Endothelial cell of umbilical vein (primary cell): ENCODE results near the gene LCLAT1. TPM values are rescaled to one million over a fixed set of nuclear protein-coding genes. Genes with fewer than 3 reads are reported as not detected.

Experiments used
- BruUV-seq: library from RNA; stranded (reverse); fragments of 400-500 nt; replicated peaks from 2 replicates; lab custom pipeline; 2021; lab: Mats Ljungman, UMichigan
- CTCF ChIA-PET: fragments of 300-600, 350-600 bp; sonication (Branson Sonifier 250); formaldehyde crosslinking; loops from one replicate; lab custom pipeline; 2021; ENCODE audit warnings: antibody characterized with exemption, inconsistent platforms; lab: Charles Lee
- POLR2A ChIA-PET: fragments of 300-600, 350-600 bp; sonication (Branson Sonifier 250); formaldehyde crosslinking; loops from one replicate; lab custom pipeline; 2021; ENCODE audit warnings: antibody characterized with exemption, inconsistent platforms; lab: Charles Lee
- DNase-seq: peaks from one replicate; pipeline ENCODE4 v3.0.0-alpha.2; 2011; ENCODE audit warnings: low read depth, low spot score
- FAIRE-seq: peaks from 2 replicates; lab custom pipeline; 2011; peaks lifted over from hg19 to GRCh38; lab: Jason Lieb, UNC
- H2AFZ ChIP-seq: 2 replicates; pipeline ENCODE4 v1.6.0; 2012; ENCODE audit warnings: low read depth, low read length, control low read depth, inconsistent platforms
- H3K27ac ChIP-seq: 2 replicates; pipeline ENCODE4 v1.5.1; 2011; ENCODE audit warnings: low read depth, mild to moderate bottlenecking, control low read depth, low read length, moderate library complexity; ENCODE audit not compliant: insufficient read depth
- H3K27me3 ChIP-seq, 2 experiments: 2 replicates each; pipeline versions ENCODE4 v1.6.0 to v1.6.1; 2011; ENCODE audit warnings: low read length in 2 of 2, mixed read lengths in 1 of 2; ENCODE audit not compliant: control insufficient read depth in 2 of 2, insufficient read depth in 2 of 2
- H3K36me3 ChIP-seq, 2 experiments: 2 replicates in 1 of 2; 3 replicates in 1 of 2; pipeline ENCODE4 v1.5.1; 2011; ENCODE audit warnings: low read length in 2 of 2, mild to moderate bottlenecking in 1 of 2, moderate library complexity in 1 of 2; ENCODE audit not compliant: control insufficient read depth in 2 of 2, insufficient read depth in 2 of 2; ENCODE audit errors: extremely low read depth in 1 of 2
- H3K4me1 ChIP-seq: 3 replicates; pipeline ENCODE4 v1.5.1; 2011; ENCODE audit warnings: mild to moderate bottlenecking, low read length; ENCODE audit not compliant: control insufficient read depth, insufficient read depth; ENCODE audit errors: extremely low read depth
- H3K4me2 ChIP-seq: 2 replicates; pipeline ENCODE4 v1.6.1; 2011; ENCODE audit warnings: low read length, control low read depth, mixed read lengths; ENCODE audit not compliant: insufficient read depth
- H3K4me3 ChIP-seq, 3 experiments: fragments of 200-600 bp in 1 of 3; sonication (generic), shearing (Covaris generic) in 1 of 3; replicated peaks in 1 of 3; 2 replicates each; pipeline ENCODE4 v1.5.1; 2011 to 2016; ENCODE audit warnings: control low read depth in 3 of 3, low read length in 3 of 3, mild to moderate bottlenecking in 2 of 3, inconsistent platforms in 1 of 3, low read depth in 1 of 3, moderate library complexity in 1 of 3; ENCODE audit not compliant: insufficient read depth in 1 of 3
- H3K79me2 ChIP-seq: 2 replicates; pipeline ENCODE4 v1.6.0; 2012; ENCODE audit warnings: low read length, inconsistent platforms; ENCODE audit not compliant: control insufficient read depth, insufficient read depth
- H3K9ac ChIP-seq: replicated peaks from 2 replicates; pipeline ENCODE3; 2011; ENCODE audit warnings: low read length, control low read depth; ENCODE audit not compliant: insufficient read depth; ENCODE audit errors: extremely low read depth
- H3K9me1 ChIP-seq: replicated peaks from 3 replicates; pipeline ENCODE4 v1.6.0; 2011; ENCODE audit warnings: mild to moderate bottlenecking, low read length; ENCODE audit not compliant: control insufficient read depth, insufficient read depth; ENCODE audit errors: extremely low read depth
- H3K9me3 ChIP-seq: replicated peaks from 2 replicates; pipeline ENCODE4 v1.5.1; 2012; ENCODE audit warnings: low read length, inconsistent platforms; ENCODE audit not compliant: control insufficient read depth, insufficient read depth
- H4K20me1 ChIP-seq: replicated peaks from 2 replicates; pipeline ENCODE3; 2011; ENCODE audit warnings: mild to moderate bottlenecking, low read length; ENCODE audit not compliant: control insufficient read depth, insufficient read depth; ENCODE audit errors: extremely low read depth
- CTCF ChIP-seq, 2 donors: IDR thresholded peaks; 1 replicate in 1 of 2; 2 replicates in 1 of 2; pipeline ENCODE4 v1.5.1; 2011; ENCODE audit warnings: low read length in 2 of 2, mild to moderate bottlenecking in 2 of 2, moderate library complexity in 2 of 2, control low read depth in 1 of 2, inconsistent platforms in 1 of 2, low read depth in 1 of 2; ENCODE audit not compliant: insufficient read depth in 1 of 2; ENCODE audit errors: extremely low read depth in 1 of 2
- EZH2 ChIP-seq: IDR thresholded peaks from 2 replicates; pipeline ENCODE4 v1.6.1; 2012; ENCODE audit warnings: borderline replicate concordance, low read depth, mild to moderate bottlenecking, moderate library complexity, low read length, inconsistent platforms; ENCODE audit not compliant: severe bottlenecking
- FOS ChIP-seq: IDR thresholded peaks from 2 replicates; pipeline ENCODE4 v1.6.1; 2011; ENCODE audit warnings: mild to moderate bottlenecking, low read length, moderate library complexity, borderline replicate concordance; ENCODE audit not compliant: insufficient read depth
- GATA2 ChIP-seq: IDR thresholded peaks from 2 replicates; pipeline ENCODE4 v1.7.0; 2011; ENCODE audit warnings: low read depth, mild to moderate bottlenecking, moderate library complexity, mixed read lengths, low read length; ENCODE audit not compliant: insufficient read length, insufficient read depth
- JUN ChIP-seq: IDR thresholded peaks from 2 replicates; pipeline ENCODE4 v1.6.1; 2011; ENCODE audit warnings: borderline replicate concordance, low read depth; ENCODE audit not compliant: insufficient read length, insufficient read depth
- MYC ChIP-seq: IDR thresholded peaks from one replicate; pipeline ENCODE4 v1.6.1; 2011; ENCODE audit warnings: mild to moderate bottlenecking, low read depth, low read length
- POLR2A ChIP-seq: IDR thresholded peaks from 2 replicates; pipeline ENCODE4 v1.6.1; 2012; ENCODE audit warnings: low read depth, mild to moderate bottlenecking, control low read depth, low read length
- POLR2AphosphoS5 ChIP-seq: IDR thresholded peaks from 2 replicates; pipeline ENCODE4 v1.6.1; 2012; ENCODE audit warnings: low read depth, mild to moderate bottlenecking, control low read depth, low read length, moderate library complexity; ENCODE audit not compliant: insufficient read depth
- dilution Hi-C: fragments of 300-500 bp; cut with MboI; formaldehyde crosslinking; loops from one replicate; pipeline ENCODE4 v1.15.0; 2019; ENCODE audit warnings: low sequenced_read_pairs; ENCODE audit not compliant: extremely low pct_ligation_motif_present
- intact Hi-C: fragments of 100-400 bp; cut with micrococcal nuclease; formaldehyde crosslinking; loops from one replicate; pipeline ENCODE4 v1.10.0; 2022
- polyA plus RNA-seq, 4 experiments: library from polyadenylated mRNA; depleted of rRNA in 3 of 4; stranded (reverse) in 3 of 4; unstranded in 1 of 4; fragments of >200 nt; gene quantifications; 2 replicates each; pipeline versions ENCODE4 v1.2.1 to v1.2.3, GENCODE V29; 2011 to 2012; ENCODE audit warnings: missing spikeins in 1 of 4
- total RNA-seq: library from RNA; stranded (reverse); gene quantifications from 2 replicates; pipeline ENCODE4 v1.2.3, GENCODE V29; 2021
- TF ChIP-seq, protein P1 (sequence below): IDR thresholded peaks from 2 replicates; pipeline ENCODE4 v1.6.1; 2011; ENCODE audit not compliant: insufficient read depth, insufficient read length

The LCLAT1 gene
- total and polyA plus RNA-seq, 2 donors (not counting 3 experiments of a cell fraction or from before 2014, with no cell fraction given) = 6.1 to 20.8 TPM

GRCh38 chr2:30645745-30646119 is 198.7 kb downstream of the LCLAT1 start:
- H3K4me2 ChIP-seq = no peak overlapping the region
- H3K27me3 ChIP-seq = no peaks in the 10 kb centered on the region
- POLR2A ChIA-PET = no interaction called here

More at GRCh38 chr2:30645745-30646119, 198.7 kb downstream of the LCLAT1 start:
- Histone ChIP-seq H3K4me3 (no peak overlapping the region), H3K36me3 (peaks cover 0 to 2% of the 10 kb centered on the region in 2 experiments), H3K27ac (no peak overlapping the region), H3K9me1 (no peaks in the 10 kb centered on the region), H2AFZ (no peak overlapping the region), H3K79me2 (no peaks in the 10 kb centered on the region), H3K9me3 (no peaks in the 10 kb centered on the region), H4K20me1 (no peaks in the 10 kb centered on the region), H3K9ac (no peak overlapping the region), H3K4me1 (no peaks in the 10 kb centered on the region)
- BruUV-seq = no TSS peak
- dilution Hi-C loops = no loop called here
- intact Hi-C loops = no loop called here
- TF ChIP-seq POLR2A = no peak
- TF ChIP-seq GATA2 = no peak
- TF ChIP-seq MYC = no peak
- TF ChIP-seq EZH2 = no peak
- TF ChIP-seq, protein P1, sequence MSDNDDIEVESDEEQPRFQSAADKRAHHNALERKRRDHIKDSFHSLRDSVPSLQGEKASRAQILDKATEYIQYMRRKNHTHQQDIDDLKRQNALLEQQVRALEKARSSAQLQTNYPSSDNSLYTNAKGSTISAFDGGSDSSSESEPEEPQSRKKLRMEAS = no peak
- TF ChIP-seq JUN = no peak
- no peak for TF ChIP-seq CTCF (IDR thresholded peaks at IDR 0.05; ENCODE audit: extremely low read depth in 1 of 2, insufficient read depth in 1 of 2, low read depth in 1 of 2, low read length in 2 of 2)
- no peak for TF ChIP-seq POLR2AphosphoS5
- no peak for TF ChIP-seq FOS
- DNase-seq (no peak), FAIRE-seq (no peak)
- CTCF ChIA-PET = interaction anchor here (1.5 kb wide), 1 partner anchor 8 kb away, joined by 3 read pairs; no protein-coding TSS in a partner anchor
